HepG2 (cell line): ENCODE data around the gene NPSR1. TPM values are rescaled to one million over a fixed set of nuclear protein-coding genes. Genes with fewer than 3 reads are reported as not detected.

ENCODE experiments used
- GRHL1 ChIP-seq: sonication (generic); formaldehyde crosslinking; conservative IDR thresholded peaks from 2 replicates; pipeline ENCODE4 v1.8.0; 2022; ENCODE audit warnings: missing genetic modification reagents
- TBX3 ChIP-seq: fragments of 450-650 bp; IDR thresholded peaks from 2 replicates; pipeline ENCODE4 v1.6.1; 2017; ENCODE audit warnings: antibody characterized with exemption, mild to moderate bottlenecking, inconsistent platforms, borderline replicate concordance
- ZNF749 ChIP-seq: sonication (generic); formaldehyde crosslinking; IDR thresholded peaks from 2 replicates; pipeline ENCODE4 v1.8.0; 2022; ENCODE audit warnings: mild to moderate bottlenecking, missing genetic modification reagents, moderate library complexity, borderline replicate concordance
- ZNF83 ChIP-seq: sonication (generic); formaldehyde crosslinking; IDR thresholded peaks from 2 replicates; pipeline ENCODE4 v1.4.0; 2020; ENCODE audit warnings: missing genetic modification reagents, mild to moderate bottlenecking, borderline replicate concordance
- polyA plus RNA-seq, 8 experiments: library from polyadenylated mRNA; depleted of rRNA in 3 of 8; stranded (reverse) in 7 of 8; unstranded in 1 of 8; fragments of >200 nt; fragmentation: Illumina TruSeq in 4 of 8; extraction: Trizol in 4 of 8; gene quantifications; 2 replicates each; pipeline versions ENCODE4 v1.2.1 to v1.2.3, GENCODE V29; 2011 to 2016; ENCODE audit warnings: low read depth in 4 of 8, missing spikeins in 1 of 8, mixed read lengths in 1 of 8; ENCODE audit not compliant: insufficient read depth in 1 of 8
- total RNA-seq, 5 experiments: library from RNA; depleted of rRNA; stranded (reverse); fragments of >200 nt; fragmentation: Illumina TruSeq; extraction: Trizol; gene quantifications; 2 replicates each; pipeline ENCODE4 v1.2.3, GENCODE V29; 2016; ENCODE audit warnings: low read depth in 1 of 5
- TF ChIP-seq, protein P1 (sequence below): sonication (generic); formaldehyde crosslinking; IDR thresholded peaks from 2 replicates; pipeline ENCODE4 v1.4.0; 2020; ENCODE audit warnings: missing genetic modification reagents, borderline replicate concordance
- TF ChIP-seq, protein P2 (sequence below): sonication (generic); formaldehyde crosslinking; IDR thresholded peaks from 2 replicates; pipeline ENCODE4 v1.4.0; 2020; ENCODE audit warnings: missing genetic modification reagents, borderline replicate concordance
- TF ChIP-seq, protein P3 (sequence below): sonication (generic); formaldehyde crosslinking; IDR thresholded peaks from one replicate; pipeline ENCODE4 v1.5.1; 2020; ENCODE audit warnings: mild to moderate bottlenecking, missing genetic modification reagents; ENCODE audit errors: not compliant biosample characterization

NPSR1 gene
- total and polyA plus RNA-seq, 2 of the 13 experiments (the other 11 are each of a cell fraction or from before 2014, with no cell fraction given) = not detected

GRCh38 chr7:34756025-34756437 is 98.0 kb downstream of the NPSR1 start (continued):
- TF ChIP-seq, protein P1, sequence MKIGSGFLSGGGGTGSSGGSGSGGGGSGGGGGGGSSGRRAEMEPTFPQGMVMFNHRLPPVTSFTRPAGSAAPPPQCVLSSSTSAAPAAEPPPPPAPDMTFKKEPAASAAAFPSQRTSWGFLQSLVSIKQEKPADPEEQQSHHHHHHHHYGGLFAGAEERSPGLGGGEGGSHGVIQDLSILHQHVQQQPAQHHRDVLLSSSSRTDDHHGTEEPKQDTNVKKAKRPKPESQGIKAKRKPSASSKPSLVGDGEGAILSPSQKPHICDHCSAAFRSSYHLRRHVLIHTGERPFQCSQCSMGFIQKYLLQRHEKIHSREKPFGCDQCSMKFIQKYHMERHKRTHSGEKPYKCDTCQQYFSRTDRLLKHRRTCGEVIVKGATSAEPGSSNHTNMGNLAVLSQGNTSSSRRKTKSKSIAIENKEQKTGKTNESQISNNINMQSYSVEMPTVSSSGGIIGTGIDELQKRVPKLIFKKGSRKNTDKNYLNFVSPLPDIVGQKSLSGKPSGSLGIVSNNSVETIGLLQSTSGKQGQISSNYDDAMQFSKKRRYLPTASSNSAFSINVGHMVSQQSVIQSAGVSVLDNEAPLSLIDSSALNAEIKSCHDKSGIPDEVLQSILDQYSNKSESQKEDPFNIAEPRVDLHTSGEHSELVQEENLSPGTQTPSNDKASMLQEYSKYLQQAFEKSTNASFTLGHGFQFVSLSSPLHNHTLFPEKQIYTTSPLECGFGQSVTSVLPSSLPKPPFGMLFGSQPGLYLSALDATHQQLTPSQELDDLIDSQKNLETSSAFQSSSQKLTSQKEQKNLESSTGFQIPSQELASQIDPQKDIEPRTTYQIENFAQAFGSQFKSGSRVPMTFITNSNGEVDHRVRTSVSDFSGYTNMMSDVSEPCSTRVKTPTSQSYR (CRISPR knock-in tag) = no peak; the same call in 1 of the 2 replicates
- TF ChIP-seq TBX3 (peak; percentile 27; the same call in 1 of the 2 replicates), GRHL1 (CRISPR knock-in tag) (no peak), ZNF749 (CRISPR knock-in tag) (no peak), ZNF83 (CRISPR knock-in tag) (no peak)
- TF ChIP-seq, protein P2, sequence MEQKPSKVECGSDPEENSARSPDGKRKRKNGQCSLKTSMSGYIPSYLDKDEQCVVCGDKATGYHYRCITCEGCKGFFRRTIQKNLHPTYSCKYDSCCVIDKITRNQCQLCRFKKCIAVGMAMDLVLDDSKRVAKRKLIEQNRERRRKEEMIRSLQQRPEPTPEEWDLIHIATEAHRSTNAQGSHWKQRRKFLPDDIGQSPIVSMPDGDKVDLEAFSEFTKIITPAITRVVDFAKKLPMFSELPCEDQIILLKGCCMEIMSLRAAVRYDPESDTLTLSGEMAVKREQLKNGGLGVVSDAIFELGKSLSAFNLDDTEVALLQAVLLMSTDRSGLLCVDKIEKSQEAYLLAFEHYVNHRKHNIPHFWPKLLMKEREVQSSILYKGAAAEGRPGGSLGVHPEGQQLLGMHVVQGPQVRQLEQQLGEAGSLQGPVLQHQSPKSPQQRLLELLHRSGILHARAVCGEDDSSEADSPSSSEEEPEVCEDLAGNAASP (CRISPR knock-in tag) = no peak
- TF ChIP-seq, protein P3, sequence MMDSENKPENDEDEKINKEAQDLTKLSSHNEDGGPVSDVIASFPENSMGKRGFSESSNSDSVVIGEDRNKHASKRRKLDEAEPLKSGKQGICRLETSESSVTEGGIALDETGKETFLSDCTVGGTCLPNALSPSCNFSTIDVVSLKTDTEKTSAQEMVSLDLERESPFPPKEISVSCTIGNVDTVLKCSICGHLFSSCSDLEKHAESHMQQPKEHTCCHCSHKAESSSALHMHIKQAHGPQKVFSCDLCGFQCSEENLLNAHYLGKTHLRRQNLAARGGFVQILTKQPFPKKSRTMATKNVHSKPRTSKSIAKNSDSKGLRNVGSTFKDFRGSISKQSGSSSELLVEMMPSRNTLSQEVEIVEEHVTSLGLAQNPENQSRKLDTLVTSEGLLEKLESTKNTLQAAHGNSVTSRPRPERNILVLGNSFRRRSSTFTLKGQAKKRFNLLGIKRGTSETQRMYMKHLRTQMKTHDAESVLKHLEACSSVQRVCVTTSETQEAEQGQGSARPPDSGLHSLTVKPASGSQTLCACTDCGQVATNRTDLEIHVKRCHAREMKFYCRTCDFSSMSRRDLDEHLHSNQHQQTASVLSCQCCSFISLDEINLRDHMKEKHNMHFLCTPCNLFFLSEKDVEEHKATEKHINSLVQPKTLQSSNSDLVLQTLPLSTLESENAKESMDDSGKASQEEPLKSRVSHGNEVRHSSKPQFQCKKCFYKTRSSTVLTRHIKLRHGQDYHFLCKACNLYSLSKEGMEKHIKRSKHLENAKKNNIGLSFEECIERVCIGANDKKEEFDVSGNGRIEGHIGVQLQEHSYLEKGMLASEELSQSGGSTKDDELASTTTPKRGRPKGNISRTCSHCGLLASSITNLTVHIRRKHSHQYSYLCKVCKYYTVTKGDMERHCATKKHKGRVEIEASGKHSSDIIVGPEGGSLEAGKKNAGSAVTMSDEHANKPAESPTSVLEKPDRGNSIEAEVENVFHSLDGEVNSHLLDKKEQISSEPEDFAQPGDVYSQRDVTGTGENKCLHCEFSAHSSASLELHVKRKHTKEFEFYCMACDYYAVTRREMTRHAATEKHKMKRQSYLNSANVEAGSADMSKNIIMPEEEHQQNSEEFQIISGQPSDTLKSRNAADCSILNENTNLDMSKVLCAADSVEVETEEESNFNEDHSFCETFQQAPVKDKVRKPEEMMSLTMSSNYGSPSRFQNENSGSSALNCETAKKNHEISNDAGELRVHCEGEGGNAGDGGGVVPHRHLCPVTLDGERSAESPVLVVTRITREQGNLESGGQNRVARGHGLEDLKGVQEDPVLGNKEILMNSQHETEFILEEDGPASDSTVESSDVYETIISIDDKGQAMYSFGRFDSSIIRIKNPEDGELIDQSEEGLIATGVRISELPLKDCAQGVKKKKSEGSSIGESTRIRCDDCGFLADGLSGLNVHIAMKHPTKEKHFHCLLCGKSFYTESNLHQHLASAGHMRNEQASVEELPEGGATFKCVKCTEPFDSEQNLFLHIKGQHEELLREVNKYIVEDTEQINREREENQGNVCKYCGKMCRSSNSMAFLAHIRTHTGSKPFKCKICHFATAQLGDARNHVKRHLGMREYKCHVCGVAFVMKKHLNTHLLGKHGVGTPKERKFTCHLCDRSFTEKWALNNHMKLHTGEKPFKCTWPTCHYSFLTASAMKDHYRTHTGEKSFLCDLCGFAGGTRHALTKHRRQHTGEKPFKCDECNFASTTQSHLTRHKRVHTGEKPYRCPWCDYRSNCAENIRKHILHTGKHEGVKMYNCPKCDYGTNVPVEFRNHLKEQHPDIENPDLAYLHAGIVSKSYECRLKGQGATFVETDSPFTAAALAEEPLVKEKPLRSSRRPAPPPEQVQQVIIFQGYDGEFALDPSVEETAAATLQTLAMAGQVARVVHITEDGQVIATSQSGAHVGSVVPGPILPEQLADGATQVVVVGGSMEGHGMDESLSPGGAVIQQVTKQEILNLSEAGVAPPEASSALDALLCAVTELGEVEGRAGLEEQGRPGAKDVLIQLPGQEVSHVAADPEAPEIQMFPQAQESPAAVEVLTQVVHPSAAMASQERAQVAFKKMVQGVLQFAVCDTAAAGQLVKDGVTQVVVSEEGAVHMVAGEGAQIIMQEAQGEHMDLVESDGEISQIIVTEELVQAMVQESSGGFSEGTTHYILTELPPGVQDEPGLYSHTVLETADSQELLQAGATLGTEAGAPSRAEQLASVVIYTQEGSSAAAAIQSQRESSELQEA (CRISPR knock-in tag) = no peak
